Right atrium auricular region (tissue), 2 donors: ENCODE data around the gene RECQL5. TPM values are rescaled to one million over a fixed set of nuclear protein-coding genes. Genes with fewer than 3 reads are reported as not detected.

ENCODE experiments used
- DNase-seq: peaks from one replicate; pipeline ENCODE4 v3.0.0-alpha.2; 2019; ENCODE audit warnings: low spot score
- H3K27ac ChIP-seq, 2 donors: fragments of 200-600 bp; sonication (generic); 1 replicate in 1 of 2; 2 replicates in 1 of 2; pipeline ENCODE4 v1.5.1; 2016 to 2019
- H3K27me3 ChIP-seq, 2 donors: fragments of 200-600 bp; sonication (generic); one replicate each; pipeline versions ENCODE4 v1.5.1 to v1.6.0; 2017 to 2019
- H3K36me3 ChIP-seq: fragments of 200-600 bp; sonication (generic); one replicate; pipeline ENCODE4 v1.5.1; 2016
- H3K4me1 ChIP-seq, 2 donors: fragments of 200-600 bp; sonication (generic); one replicate each; pipeline versions ENCODE4 v1.5.1 to v1.6.0; 2017 to 2019
- H3K4me3 ChIP-seq, 2 donors: fragments of 200-600 bp; sonication (generic); 1 replicate in 1 of 2; 2 replicates in 1 of 2; pipeline ENCODE4 v1.5.1; 2017 to 2019; ENCODE audit warnings: mild to moderate bottlenecking in 1 of 2, moderate library complexity in 1 of 2
- H3K9me3 ChIP-seq, 2 donors: fragments of 200-600 bp; sonication (generic); one replicate each; pipeline ENCODE4 v1.5.1; 2019
- CTCF ChIP-seq, 2 donors: fragments of 200-600 bp; sonication (generic); IDR thresholded peaks; one replicate each; pipeline ENCODE4 v1.5.1; 2019; ENCODE audit warnings: antibody characterized with exemption in 2 of 2
- total RNA-seq, 2 donors: library from RNA; depleted of rRNA; stranded (reverse); fragments of >200 nt; gene quantifications; one replicate each; pipeline ENCODE4 v1.1.0, GENCODE V29; 2016

Gene RECQL5
- total RNA-seq: 1 to 10 TPM; 6.2 to 7.1 TPM

- Histone ChIP-seq H3K4me1 (peaks cover 0 to 29% of the 10 kb centered on the region in 2 donors), H3K36me3 (peaks cover 41% of the 10 kb centered on the region), H3K4me3 (peak within 1 kb of the TSS; percentile 91 to 97), H3K27ac (peak within 1 kb of the TSS; percentile 82 to 87), H3K9me3 (no peaks in the 10 kb centered on the region), H3K27me3 (no peaks in the 10 kb centered on the region)
- peak; percentile 99 for DNase-seq
- no peak for TF ChIP-seq CTCF (IDR thresholded peaks at IDR 0.05)
These were observed at the start of gene RECQL5, which contains the start of gene SAP30BP for GRCh38 chr17:75666959-75667790. Gene RECQL5, minus strand, starts transcription at chr17:75667154. Its CDS starts 597 bp downstream, at chr17:75666557. Gene SAP30BP, plus strand, starts transcription at chr17:75667338. Its CDS starts 35 bp downstream, at chr17:75667373.

- Histone ChIP-seq H3K27ac (no peak overlapping the region), H3K4me1 (peaks cover 0 to 7% of the 10 kb centered on the region in 2 donors), H3K4me3 (no peak overlapping the region), H3K27me3 (no peaks in the 10 kb centered on the region), H3K9me3 (no peaks in the 10 kb centered on the region), H3K36me3 (peaks cover 3% of the 10 kb centered on the region)
- no peak for DNase-seq
- no peak for TF ChIP-seq CTCF (IDR thresholded peaks at IDR 0.05)
These were observed 45.5 kb upstream of the RECQL5 start for GRCh38 chr17:75712446-75712845.

- peaks cover 0 to 53% of the 10 kb centered on the region in 2 donors for H3K4me1 ChIP-seq
- H3K27me3 ChIP-seq: no peaks in the 10 kb centered on the region
- peak overlapping the region; percentile 79 to 84 for H3K27ac ChIP-seq
- H3K9me3 ChIP-seq: no peaks in the 10 kb centered on the region
- H3K4me3 ChIP-seq: no peak overlapping the region
- peaks cover 53% of the 10 kb centered on the region for H3K36me3 ChIP-seq
- peak; percentile 62 for DNase-seq
- TF ChIP-seq CTCF (IDR thresholded peaks at IDR 0.05): no peak
These were observed 40.2 kb upstream of the RECQL5 start for GRCh38 chr17:75707079-75707571.

GRCh38 chr17:75706042-75706728, 39.2 kb upstream of the RECQL5 start:
- Histone ChIP-seq H3K4me1 (peaks cover 0 to 63% of the 10 kb centered on the region in 2 donors), H3K27ac (peak overlapping the region; percentile 79 to 84), H3K9me3 (no peaks in the 10 kb centered on the region), H3K36me3 (peaks cover 62% of the 10 kb centered on the region), H3K27me3 (no peaks in the 10 kb centered on the region), H3K4me3 (no peak overlapping the region)
- no peak for DNase-seq
- no peak for TF ChIP-seq CTCF (IDR thresholded peaks at IDR 0.05)

GRCh38 chr17:75704963-75705875, 38.3 kb upstream of the RECQL5 start:
- DNase-seq: no peak
- Histone ChIP-seq H3K4me3 (no peak overlapping the region), H3K27me3 (no peaks in the 10 kb centered on the region), H3K36me3 (peaks cover 69% of the 10 kb centered on the region), H3K27ac (peak overlapping the region; percentile 79 to 84), H3K4me1 (peaks cover 0 to 72% of the 10 kb centered on the region in 2 donors), H3K9me3 (no peaks in the 10 kb centered on the region)
- no peak for TF ChIP-seq CTCF (IDR thresholded peaks at IDR 0.05)
